ENCODE data around the gene DST.

DST gene

GRCh38 chr6:56683882-56684281, 41.2 kb upstream of the DST start:
- no peak overlapping the region for H3K4me3 ChIP-seq (ENCODE audit: low read depth, low read length)
- peak; percentile 81 for DNase-seq (ENCODE audit: low read depth, low spot score)
- no peak for TF ChIP-seq CTCF (IDR thresholded peaks at IDR 0.05; ENCODE audit: low read depth, low read length)
- in situ Hi-C loops (cut with HindIII; ENCODE audit: low sequenced_read_pairs): no loop called here

- no peak for TF ChIP-seq CTCF (IDR thresholded peaks at IDR 0.05; ENCODE audit: low read depth, low read length)
- DNase-seq (ENCODE audit: low read depth, low spot score): no peak
- H3K4me3 ChIP-seq (ENCODE audit: low read depth, low read length): no peak overlapping the region
- in situ Hi-C loops (cut with HindIII; ENCODE audit: low sequenced_read_pairs): no loop called here
Observed at GRCh38 chr6:56682635-56683034, 39.9 kb upstream of the DST start.

DNA sequence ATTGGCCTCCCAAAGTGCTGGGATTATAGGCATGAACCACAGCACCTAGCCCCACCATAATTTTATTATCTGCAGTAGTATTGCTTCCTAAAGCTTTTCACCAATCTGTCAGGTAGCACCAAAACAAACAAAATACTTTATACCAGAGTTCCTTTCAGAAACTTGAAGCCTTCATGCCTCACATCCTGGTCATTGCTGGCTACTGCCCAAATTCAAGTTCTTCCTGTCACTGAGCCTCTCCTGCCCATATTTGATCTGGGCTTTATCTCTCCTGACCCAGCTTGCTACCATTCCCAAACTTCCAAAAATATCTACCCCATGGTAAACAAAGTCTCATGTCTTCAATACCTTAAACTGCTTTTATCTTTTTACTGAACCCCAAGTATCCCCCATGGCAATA, 34.9 kb upstream of the DST start:
- DNase-seq (ENCODE audit: low read depth, low spot score): no peak
- no peak overlapping the region for H3K4me3 ChIP-seq (ENCODE audit: low read depth, low read length)
- in situ Hi-C loops (cut with HindIII; ENCODE audit: low sequenced_read_pairs): no loop called here
- no peak for TF ChIP-seq CTCF (IDR thresholded peaks at IDR 0.05; ENCODE audit: low read depth, low read length)

DNA sequence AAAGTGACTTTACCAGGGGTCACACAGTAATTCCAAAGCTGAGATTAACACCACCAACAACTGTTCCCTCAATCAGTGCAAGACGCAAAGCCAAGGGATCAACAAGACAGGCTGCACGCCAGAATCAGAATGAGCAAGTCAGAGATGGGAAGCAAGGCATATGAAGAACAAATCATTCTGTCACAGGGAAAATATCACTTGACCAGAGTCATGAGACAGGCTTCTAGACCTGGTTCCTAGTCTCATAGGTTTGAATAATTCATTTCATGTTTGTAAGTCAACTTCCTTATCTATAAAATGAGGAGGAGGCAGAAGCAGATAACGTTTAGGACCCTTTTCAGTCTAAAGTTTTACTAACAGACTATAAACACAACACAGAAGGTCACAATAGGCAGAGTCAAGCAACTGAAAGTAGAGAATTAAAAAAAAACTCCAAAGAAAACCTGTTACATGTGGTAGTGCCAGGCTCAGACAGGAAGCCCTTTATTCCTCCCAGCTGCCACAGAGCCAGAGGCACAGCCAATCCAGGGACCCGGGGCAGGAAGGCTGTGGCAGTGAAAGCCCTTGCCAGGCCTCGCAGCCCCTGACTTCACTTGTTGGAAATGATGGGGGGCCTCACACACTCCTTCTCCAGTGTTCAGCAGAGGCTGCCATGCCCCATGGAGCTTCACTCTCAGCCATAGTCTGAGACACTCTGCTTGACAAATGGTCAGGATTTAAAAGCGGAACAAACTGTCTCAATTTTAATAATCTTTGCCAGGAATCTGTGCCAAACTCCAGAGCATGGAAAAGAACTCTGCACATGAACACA, 29.2 kb upstream of the DST start:
- in situ Hi-C loops (cut with HindIII; ENCODE audit: low sequenced_read_pairs): no loop called here
- peak; percentile 50 for DNase-seq (ENCODE audit: low read depth, low spot score)
- TF ChIP-seq CTCF (IDR thresholded peaks at IDR 0.05; ENCODE audit: low read depth, low read length): no peak
- H3K4me3 ChIP-seq (ENCODE audit: low read depth, low read length): no peak overlapping the region

DNA sequence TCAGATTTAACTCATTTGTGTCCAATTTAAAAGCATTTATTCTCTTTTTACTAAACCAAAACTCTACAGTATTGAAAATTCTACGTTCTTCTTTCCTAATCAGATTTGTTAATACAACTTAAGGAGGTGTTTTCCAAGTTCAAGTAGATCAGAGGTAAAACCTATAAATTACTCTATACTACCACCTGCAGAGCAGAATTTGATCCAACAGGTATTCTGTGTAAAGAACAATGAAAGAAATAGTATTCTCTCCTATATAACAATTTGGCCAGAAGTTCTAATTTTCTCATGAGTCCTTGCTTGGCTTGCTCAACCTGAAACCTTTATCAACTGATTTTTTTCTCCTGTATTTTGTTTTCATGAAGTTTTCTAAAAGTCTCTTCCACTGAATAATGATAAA, 28.5 kb upstream of the DST start:
- in situ Hi-C loops (cut with HindIII; ENCODE audit: low sequenced_read_pairs): no loop called here
- no peak for TF ChIP-seq CTCF (IDR thresholded peaks at IDR 0.05; ENCODE audit: low read depth, low read length)
- no peak for DNase-seq (ENCODE audit: low read depth, low spot score)
- no peak overlapping the region for H3K4me3 ChIP-seq (ENCODE audit: low read depth, low read length)

GRCh38 chr6:56669041-56669440, 26.4 kb upstream of the DST start:
- no peak overlapping the region for H3K4me3 ChIP-seq (ENCODE audit: low read depth, low read length)
- in situ Hi-C loops (cut with HindIII; ENCODE audit: low sequenced_read_pairs): no loop called here
- no peak for DNase-seq (ENCODE audit: low read depth, low spot score)
- no peak for TF ChIP-seq CTCF (IDR thresholded peaks at IDR 0.05; ENCODE audit: low read depth, low read length)
